ENCODE measurements around the gene OOSP3.
A peak's percentile ranks its signal among the peaks of the same experiment; 100 is the strongest.

The OOSP3 gene

DNA sequence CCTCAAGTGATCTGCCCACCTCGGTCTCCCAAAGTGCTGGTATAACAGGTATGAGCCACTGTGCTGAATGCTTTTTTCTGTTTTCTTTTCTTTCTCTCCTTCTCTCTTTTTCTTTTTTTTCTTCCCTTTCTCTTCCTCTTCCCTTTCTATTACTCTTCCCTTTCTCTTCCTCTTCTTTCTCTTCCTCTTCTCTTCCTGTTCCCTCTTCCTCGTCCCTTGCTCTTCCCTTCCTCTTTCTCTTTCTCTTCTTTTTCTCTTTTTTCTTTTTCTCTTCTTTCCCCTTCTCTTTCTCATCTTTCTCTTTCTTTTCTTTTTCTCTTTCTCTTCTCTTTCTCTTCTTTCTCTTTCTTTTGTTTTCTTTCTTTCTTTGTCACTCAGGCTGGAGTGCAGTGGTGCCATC, 60.9 kb downstream of the OOSP3 start:
- no peaks in the 10 kb centered on the region for H3K4me1 ChIP-seq (ENCODE audit: control insufficient read depth, insufficient read depth, low read length)
- no peaks in the 10 kb centered on the region for H3K36me3 ChIP-seq (ENCODE audit: control insufficient read depth in 2 of 2, insufficient read depth in 1 of 2, low read length in 2 of 2)
- no peak overlapping the region for H3K4me3 ChIP-seq (ENCODE audit: low read depth, low read length)
- H3K9me3 ChIP-seq (ENCODE audit: control insufficient read depth, insufficient read depth, low read depth, low read length) = no peaks in the 10 kb centered on the region
- TF ChIP-seq PRDM1 (tag by site-specific recombination; IDR thresholded peaks at IDR 0.05) = peak; percentile 88
- no peak for TF ChIP-seq ZBTB44 (tag by site-specific recombination; IDR thresholded peaks at IDR 0.05)
- no peak for TF ChIP-seq ZNF341 (tag by site-specific recombination; IDR thresholded peaks at IDR 0.05; ENCODE audit: low read depth)
- ChIA-PET POLR2A (no interaction called here), CTCF (interaction anchor here (0.6 kb wide), 1 partner anchor 1537 kb away, joined by 3 read pairs; no protein-coding TSS in a partner anchor)
- no peak overlapping the region for H3K27ac ChIP-seq (ENCODE audit: extremely low read depth, low read depth, low read length)

DNA sequence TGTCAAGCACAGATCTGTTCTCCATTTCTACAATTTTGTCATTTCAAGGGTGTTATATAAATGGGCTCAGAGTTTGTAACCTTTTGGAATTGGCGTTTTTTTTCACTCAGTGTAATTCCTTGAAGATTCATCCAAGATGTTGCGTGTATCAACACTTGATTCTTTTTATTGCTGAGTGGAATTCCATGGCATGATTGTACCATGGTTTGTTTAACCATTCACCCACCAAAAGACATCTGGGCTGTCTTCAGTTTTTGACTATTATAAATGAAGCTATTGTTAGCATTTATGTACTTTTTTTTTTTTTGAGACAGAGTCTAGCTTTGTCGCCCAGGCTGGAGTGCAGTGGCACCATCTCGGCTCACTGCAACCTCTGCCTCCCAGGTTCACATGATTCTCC, 62.5 kb downstream of the OOSP3 start:
- H3K4me1 ChIP-seq (ENCODE audit: control insufficient read depth, insufficient read depth, low read length) = no peaks in the 10 kb centered on the region
- no peaks in the 10 kb centered on the region for H3K36me3 ChIP-seq (ENCODE audit: control insufficient read depth in 2 of 2, insufficient read depth in 1 of 2, low read length in 2 of 2)
- no peak overlapping the region for H3K4me3 ChIP-seq (ENCODE audit: low read depth, low read length)
- ChIA-PET POLR2A (no interaction called here), CTCF (no interaction called here)
- no peak overlapping the region for H3K27ac ChIP-seq (ENCODE audit: extremely low read depth, low read depth, low read length)
- no peak for TF ChIP-seq ZNF398 (tag by site-specific recombination; IDR thresholded peaks at IDR 0.05)
- TF ChIP-seq ZNF76 (tag by site-specific recombination; IDR thresholded peaks at IDR 0.05; ENCODE audit: borderline replicate concordance, low read depth) = no peak
- TF ChIP-seq YY2 (tag by site-specific recombination; IDR thresholded peaks at IDR 0.05) = no peak
- no peak for TF ChIP-seq ZNF449 (tag by site-specific recombination; IDR thresholded peaks at IDR 0.05)
- TF ChIP-seq ZEB2 (tag by site-specific recombination; IDR thresholded peaks at IDR 0.05) = no peak
- TF ChIP-seq ZSCAN18 (tag by site-specific recombination; IDR thresholded peaks at IDR 0.05) = no peak
- no peak for TF ChIP-seq ZNF24 (tag by site-specific recombination; IDR thresholded peaks at IDR 0.05)
- no peak for TF ChIP-seq ZNF837 (tag by site-specific recombination; IDR thresholded peaks at IDR 0.05)
- no peak for TF ChIP-seq ZNF664 (tag by site-specific recombination; IDR thresholded peaks at IDR 0.05)
- no peak for TF ChIP-seq PBX3 (CRISPR knock-in tag; IDR thresholded peaks at IDR 0.05)
- no peak for TF ChIP-seq RBAK (tag by site-specific recombination; IDR thresholded peaks at IDR 0.05)
- TF ChIP-seq ZXDB (tag by site-specific recombination; IDR thresholded peaks at IDR 0.05) = no peak
- TF ChIP-seq TRIM28 (IDR thresholded peaks at IDR 0.05; ENCODE audit: borderline replicate concordance, low read length) = no peak
- TF ChIP-seq, protein P1, sequence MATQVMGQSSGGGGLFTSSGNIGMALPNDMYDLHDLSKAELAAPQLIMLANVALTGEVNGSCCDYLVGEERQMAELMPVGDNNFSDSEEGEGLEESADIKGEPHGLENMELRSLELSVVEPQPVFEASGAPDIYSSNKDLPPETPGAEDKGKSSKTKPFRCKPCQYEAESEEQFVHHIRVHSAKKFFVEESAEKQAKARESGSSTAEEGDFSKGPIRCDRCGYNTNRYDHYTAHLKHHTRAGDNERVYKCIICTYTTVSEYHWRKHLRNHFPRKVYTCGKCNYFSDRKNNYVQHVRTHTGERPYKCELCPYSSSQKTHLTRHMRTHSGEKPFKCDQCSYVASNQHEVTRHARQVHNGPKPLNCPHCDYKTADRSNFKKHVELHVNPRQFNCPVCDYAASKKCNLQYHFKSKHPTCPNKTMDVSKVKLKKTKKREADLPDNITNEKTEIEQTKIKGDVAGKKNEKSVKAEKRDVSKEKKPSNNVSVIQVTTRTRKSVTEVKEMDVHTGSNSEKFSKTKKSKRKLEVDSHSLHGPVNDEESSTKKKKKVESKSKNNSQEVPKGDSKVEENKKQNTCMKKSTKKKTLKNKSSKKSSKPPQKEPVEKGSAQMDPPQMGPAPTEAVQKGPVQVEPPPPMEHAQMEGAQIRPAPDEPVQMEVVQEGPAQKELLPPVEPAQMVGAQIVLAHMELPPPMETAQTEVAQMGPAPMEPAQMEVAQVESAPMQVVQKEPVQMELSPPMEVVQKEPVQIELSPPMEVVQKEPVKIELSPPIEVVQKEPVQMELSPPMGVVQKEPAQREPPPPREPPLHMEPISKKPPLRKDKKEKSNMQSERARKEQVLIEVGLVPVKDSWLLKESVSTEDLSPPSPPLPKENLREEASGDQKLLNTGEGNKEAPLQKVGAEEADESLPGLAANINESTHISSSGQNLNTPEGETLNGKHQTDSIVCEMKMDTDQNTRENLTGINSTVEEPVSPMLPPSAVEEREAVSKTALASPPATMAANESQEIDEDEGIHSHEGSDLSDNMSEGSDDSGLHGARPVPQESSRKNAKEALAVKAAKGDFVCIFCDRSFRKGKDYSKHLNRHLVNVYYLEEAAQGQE (tag by site-specific recombination; IDR thresholded peaks at IDR 0.05) = no peak
- H3K9me3 ChIP-seq (ENCODE audit: control insufficient read depth, insufficient read depth, low read depth, low read length) = no peaks in the 10 kb centered on the region

Data from HEK293 (cell line).